GM21786 (cell line): ENCODE results near the gene ELF4.
A peak's percentile ranks its signal among the peaks of the same experiment; 100 is the strongest.

Experiments
- ATAC-seq: cut with Tn5 transposase; IDR thresholded peaks from one replicate; pipeline ENCODE4 v1.9.1; 2021; ENCODE audit not compliant: unreplicated experiment

The ELF4 gene

GRCh38 chrX:130085551-130086446 lies 24.5 kb downstream of the ELF4 start:
- ATAC-seq, result no peak

GRCh38 chrX:130084631-130085237 lies 25.6 kb downstream of the ELF4 start:
- peak; percentile 36 for ATAC-seq

- ATAC-seq, result peak; percentile 23
Measured at GRCh38 chrX:130083656-130084382, 26.5 kb downstream of the ELF4 start.

GRCh38 chrX:130083107-130083490 lies 27.2 kb downstream of the ELF4 start:
- no peak for ATAC-seq

GRCh38 chrX:130082244-130083106 lies 27.8 kb downstream of the ELF4 start:
- ATAC-seq, result peak; percentile 52

- no peak for ATAC-seq
Measured at GRCh38 chrX:130081421-130082045, 28.8 kb downstream of the ELF4 start.

GRCh38 chrX:130080791-130081367 lies 29.4 kb downstream of the ELF4 start:
- ATAC-seq, result no peak

- no peak for ATAC-seq
Measured at GRCh38 chrX:130079824-130080406, 30.4 kb downstream of the ELF4 start.

- no peak for ATAC-seq
Measured at GRCh38 chrX:130075777-130076176, 34.5 kb downstream of the ELF4 start.

- ATAC-seq, result no peak
Measured at GRCh38 chrX:130072345-130072740, 38.0 kb downstream of the ELF4 start.

- ATAC-seq, result no peak
Measured at GRCh38 chrX:130071611-130072344, 38.5 kb downstream of the ELF4 start.

- no peak for ATAC-seq
Measured at GRCh38 chrX:130066975-130067615, 43.2 kb downstream of the ELF4 start.

- peak; percentile 80 for ATAC-seq
Measured at GRCh38 chrX:130060122-130061069, 49.9 kb downstream of the ELF4 start.

- ATAC-seq, result no peak
Measured at GRCh38 chrX:130058652-130059051, 51.6 kb downstream of the ELF4 start.

- ATAC-seq, result no peak
Measured at GRCh38 chrX:130057209-130057608, 53.1 kb downstream of the ELF4 start.

- no peak for ATAC-seq
Measured at GRCh38 chrX:130055899-130056298, 54.4 kb downstream of the ELF4 start.

- ATAC-seq, result no peak
Measured at GRCh38 chrX:130055103-130055502, 55.2 kb downstream of the ELF4 start.
